ENCODE data around the gene CDH13.

Gene CDH13

DNA sequence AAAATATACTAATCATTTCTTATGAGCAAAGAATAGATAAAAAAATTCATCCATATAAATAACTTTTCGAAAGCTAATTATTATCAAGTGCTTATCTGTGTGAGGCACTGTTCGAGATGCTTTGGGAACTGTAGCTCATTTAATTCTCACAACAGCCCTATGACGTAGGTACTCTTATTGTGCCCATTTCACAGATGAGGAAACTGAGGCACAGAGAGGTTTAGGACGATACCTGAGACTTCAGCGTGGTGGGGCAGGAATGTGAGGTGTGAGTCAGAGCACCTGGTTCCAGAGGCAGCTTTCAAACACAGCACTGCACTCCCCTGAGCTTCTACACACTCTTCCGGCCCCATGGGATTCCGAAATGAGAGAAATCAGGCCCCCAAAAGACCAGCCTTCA lies 995.2 kb downstream of the CDH13 start:
- no peak for DNase-seq (ENCODE audit: low read depth, low spot score)
- no peak for TF ChIP-seq CTCF (IDR thresholded peaks at IDR 0.05; ENCODE audit: low read depth, low read length)
- in situ Hi-C loops (cut with HindIII; ENCODE audit: low sequenced_read_pairs): no loop called here
- no peak overlapping the region for H3K4me3 ChIP-seq (ENCODE audit: low read depth, low read length)

DNA sequence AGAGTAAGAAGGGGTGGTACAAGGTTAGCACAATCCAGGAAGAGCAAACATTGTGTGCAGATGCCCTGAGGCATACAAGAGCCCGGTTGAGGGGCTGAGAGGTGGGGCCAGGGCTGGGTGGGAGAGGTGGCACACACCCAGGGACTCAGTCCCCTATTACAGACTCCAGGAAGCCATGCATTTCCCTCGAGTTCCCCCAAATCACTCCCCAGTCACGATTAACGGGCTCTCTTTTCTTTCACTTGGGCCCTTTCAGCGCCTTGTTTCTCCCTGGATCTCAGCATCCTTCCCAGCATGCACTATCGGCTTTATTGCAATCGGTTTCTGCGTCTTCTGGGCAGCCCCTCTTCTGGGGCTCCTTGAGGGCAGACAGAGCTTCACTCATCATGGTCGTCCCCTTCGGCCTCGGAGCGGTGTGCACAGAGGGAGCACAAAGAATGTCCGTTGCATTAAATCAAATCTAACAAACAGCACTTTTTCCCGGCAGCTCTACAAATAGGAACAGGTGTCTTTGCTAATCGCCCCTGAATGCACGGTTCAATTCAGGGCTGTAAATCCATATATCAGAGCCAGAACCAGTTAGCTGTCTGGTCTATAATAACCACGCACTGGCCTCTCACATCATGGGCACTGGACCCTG lies 996.4 kb downstream of the CDH13 start:
- in situ Hi-C loops (cut with HindIII; ENCODE audit: low sequenced_read_pairs): no loop called here
- H3K4me3 ChIP-seq (ENCODE audit: low read depth, low read length): no peak overlapping the region
- no peak for DNase-seq (ENCODE audit: low read depth, low spot score)
- TF ChIP-seq CTCF (IDR thresholded peaks at IDR 0.05; ENCODE audit: low read depth, low read length): no peak

DNA sequence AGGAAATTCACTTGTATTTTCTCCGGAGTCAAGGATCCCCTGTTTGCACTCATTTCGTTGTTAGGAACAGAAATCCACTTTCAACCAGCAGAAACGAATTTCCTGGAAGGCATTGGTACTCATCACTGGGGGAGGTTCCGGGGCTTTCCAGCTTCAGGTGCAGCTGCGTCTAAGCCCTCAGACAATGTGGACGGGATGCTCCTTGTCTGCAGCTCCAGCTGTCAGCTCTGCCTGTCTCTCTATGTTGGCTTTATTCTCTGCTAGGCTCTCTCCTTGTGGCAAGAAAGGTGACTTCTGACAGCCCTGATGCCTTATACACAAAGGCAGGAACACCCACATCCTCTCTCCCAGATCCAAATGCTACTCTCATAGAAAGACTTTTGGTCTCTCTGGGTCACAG lies 997.1 kb downstream of the CDH13 start:
- in situ Hi-C loops (cut with HindIII; ENCODE audit: low sequenced_read_pairs): no loop called here
- H3K4me3 ChIP-seq (ENCODE audit: low read depth, low read length): no peak overlapping the region
- DNase-seq (ENCODE audit: low read depth, low spot score): no peak
- no peak for TF ChIP-seq CTCF (IDR thresholded peaks at IDR 0.05; ENCODE audit: low read depth, low read length)

GRCh38 chr16:83624429-83625120 lies 997.8 kb downstream of the CDH13 start:
- DNase-seq (ENCODE audit: low read depth, low spot score): no peak
- no peak for TF ChIP-seq CTCF (IDR thresholded peaks at IDR 0.05; ENCODE audit: low read depth, low read length)
- H3K4me3 ChIP-seq (ENCODE audit: low read depth, low read length): no peak overlapping the region
- in situ Hi-C loops (cut with HindIII; ENCODE audit: low sequenced_read_pairs): no loop called here

GRCh38 chr16:83626204-83626603 lies 999.4 kb downstream of the CDH13 start:
- in situ Hi-C loops (cut with HindIII; ENCODE audit: low sequenced_read_pairs): no loop called here
- no peak for TF ChIP-seq CTCF (IDR thresholded peaks at IDR 0.05; ENCODE audit: low read depth, low read length)
- no peak for DNase-seq (ENCODE audit: low read depth, low spot score)
- H3K4me3 ChIP-seq (ENCODE audit: low read depth, low read length): no peak overlapping the region

GRCh38 chr16:83626676-83627075 lies 999.9 kb downstream of the CDH13 start:
- H3K4me3 ChIP-seq (ENCODE audit: low read depth, low read length): no peak overlapping the region
- DNase-seq (ENCODE audit: low read depth, low spot score): no peak
- in situ Hi-C loops (cut with HindIII; ENCODE audit: low sequenced_read_pairs): no loop called here
- TF ChIP-seq CTCF (IDR thresholded peaks at IDR 0.05; ENCODE audit: low read depth, low read length): no peak

All from astrocyte of the spinal cord (primary cell).